HG03097 (cell line): ENCODE results near the gene SLAMF7.
"Not testable (repeated sequence)": the region's sequence is repeated elsewhere in the genome, so short reads cannot be mapped to it uniquely, and the experiment has no call there.

ENCODE experiments used
- ATAC-seq: cut with Tn5 transposase; IDR thresholded peaks from one replicate; pipeline ENCODE4 v1.9.1; 2021; ENCODE audit not compliant: unreplicated experiment, low FRiP score

Gene SLAMF7, protein sequence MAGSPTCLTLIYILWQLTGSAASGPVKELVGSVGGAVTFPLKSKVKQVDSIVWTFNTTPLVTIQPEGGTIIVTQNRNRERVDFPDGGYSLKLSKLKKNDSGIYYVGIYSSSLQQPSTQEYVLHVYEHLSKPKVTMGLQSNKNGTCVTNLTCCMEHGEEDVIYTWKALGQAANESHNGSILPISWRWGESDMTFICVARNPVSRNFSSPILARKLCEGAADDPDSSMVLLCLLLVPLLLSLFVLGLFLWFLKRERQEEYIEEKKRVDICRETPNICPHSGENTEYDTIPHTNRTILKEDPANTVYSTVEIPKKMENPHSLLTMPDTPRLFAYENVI

DNA sequence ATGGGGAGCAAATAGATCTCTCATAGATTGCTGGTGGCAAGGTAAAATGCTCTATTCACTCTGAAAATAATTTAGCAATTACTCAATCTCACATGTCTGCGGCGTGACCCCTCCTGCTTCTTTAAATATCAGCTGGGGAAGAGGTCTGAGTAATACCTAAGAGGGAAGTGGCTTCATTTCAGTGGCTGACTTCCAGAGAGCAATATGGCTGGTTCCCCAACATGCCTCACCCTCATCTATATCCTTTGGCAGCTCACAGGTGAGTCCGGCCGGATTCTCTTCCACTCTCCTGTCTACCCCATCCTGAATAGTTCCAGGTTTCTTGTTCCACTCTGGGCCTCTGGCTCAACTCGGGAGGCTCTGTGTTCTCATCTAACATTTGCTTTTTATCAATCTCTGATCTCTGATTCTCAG lies at the start of gene SLAMF7:
Gene SLAMF7, plus strand, starts transcription at position 150 of the 414 bp plus-strand sequence. Its CDS starts 55 bp downstream, at position 205.
- no peak for ATAC-seq

DNA sequence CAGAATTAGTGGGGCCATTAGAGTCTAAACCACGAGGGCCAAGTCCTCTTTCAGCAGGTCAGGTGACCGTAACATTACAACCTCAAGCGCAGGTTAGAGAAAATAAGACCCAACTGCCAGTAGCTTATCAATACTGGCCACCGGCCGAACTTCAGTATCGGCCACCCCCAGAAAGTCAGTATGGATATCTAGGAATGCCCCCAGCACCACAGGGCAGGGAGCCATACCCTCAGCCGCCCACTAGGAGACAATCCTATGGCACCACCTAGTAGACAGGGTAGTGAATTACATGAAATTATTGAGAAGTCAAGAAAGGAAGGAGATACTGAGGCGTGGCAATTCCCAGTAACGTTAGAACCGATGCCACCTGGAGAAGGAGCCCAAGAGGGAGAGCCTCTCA lies 46.7 kb upstream of the SLAMF7 start:
- not testable (repeated sequence) for ATAC-seq

DNA sequence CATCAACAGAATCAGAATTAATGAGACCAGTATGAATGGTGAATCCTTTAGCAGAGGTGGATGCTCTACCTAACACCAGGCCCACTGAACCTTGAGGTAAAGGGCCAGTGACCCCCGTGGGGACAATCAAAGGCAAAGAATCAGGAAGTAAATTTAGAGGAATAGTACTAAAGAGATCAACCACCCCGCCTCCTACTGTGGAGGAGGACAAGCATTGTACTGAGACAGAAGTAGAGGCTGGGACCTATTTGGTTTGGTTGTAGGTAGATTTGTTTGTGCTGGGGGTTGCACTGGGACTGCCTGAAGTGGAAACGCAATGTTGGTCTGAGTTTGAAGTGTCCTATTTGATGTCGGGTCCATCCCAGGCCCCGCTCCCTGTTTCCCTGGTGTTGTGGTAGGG lies 36.9 kb upstream of the SLAMF7 start:
- ATAC-seq = no peak

DNA sequence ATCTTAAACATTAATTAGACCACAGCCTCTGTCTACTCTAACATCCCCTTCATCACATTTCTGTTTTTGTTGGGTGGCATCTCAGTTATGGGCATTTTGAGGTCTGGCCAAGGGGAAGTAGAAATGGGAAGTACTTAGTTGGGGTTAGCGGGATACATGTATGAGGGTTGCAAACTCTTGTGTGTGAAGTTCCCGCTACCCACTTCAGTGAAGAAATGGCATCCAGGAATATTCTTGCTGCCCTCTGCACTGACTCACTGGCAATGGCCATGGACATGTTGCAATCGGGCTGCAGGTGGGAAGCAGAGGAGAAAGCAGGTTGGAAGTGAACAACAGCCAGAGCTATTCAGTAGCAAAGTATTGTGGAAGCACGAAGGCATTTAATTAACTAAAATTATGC lies 34.8 kb upstream of the SLAMF7 start:
- no peak for ATAC-seq

DNA sequence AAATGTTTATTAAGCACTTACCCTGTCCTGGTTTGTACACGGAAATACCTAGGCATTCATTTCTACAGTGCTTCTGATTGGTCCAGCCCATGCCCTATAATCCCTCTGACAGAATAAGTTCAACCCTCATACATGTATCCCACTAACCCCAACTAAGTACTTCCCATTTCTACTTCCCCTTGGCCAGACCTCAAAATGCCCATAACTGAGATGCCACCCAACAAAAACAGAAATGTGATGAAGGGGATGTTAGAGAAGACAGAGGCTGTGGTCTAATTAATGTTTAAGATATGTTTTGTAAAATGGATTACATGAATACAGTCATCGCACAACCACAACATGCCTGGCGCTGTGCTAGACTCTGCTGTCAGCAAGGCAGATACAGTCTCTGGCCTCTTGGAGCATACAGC lies 33.8 kb upstream of the SLAMF7 start:
- ATAC-seq = not testable (repeated sequence)

DNA sequence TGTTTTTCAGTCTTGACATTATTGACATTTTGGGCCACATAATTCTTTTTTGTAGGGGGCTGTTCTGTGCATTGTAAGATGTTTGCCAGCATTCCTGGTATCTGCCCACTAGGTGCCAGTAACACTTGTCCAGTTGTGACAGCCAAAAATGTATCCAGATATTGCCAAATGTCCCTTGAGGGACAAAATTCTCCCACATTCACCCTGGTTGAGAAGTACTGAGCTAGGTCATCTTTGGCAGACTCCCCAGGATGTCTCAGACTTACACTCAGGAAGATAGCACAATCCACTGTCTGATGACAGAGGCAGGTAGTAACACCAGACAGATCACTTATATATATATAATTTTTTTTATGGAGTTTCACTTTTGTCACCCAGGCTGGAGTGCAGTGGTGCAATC lies 33.3 kb upstream of the SLAMF7 start:
- no peak for ATAC-seq

DNA sequence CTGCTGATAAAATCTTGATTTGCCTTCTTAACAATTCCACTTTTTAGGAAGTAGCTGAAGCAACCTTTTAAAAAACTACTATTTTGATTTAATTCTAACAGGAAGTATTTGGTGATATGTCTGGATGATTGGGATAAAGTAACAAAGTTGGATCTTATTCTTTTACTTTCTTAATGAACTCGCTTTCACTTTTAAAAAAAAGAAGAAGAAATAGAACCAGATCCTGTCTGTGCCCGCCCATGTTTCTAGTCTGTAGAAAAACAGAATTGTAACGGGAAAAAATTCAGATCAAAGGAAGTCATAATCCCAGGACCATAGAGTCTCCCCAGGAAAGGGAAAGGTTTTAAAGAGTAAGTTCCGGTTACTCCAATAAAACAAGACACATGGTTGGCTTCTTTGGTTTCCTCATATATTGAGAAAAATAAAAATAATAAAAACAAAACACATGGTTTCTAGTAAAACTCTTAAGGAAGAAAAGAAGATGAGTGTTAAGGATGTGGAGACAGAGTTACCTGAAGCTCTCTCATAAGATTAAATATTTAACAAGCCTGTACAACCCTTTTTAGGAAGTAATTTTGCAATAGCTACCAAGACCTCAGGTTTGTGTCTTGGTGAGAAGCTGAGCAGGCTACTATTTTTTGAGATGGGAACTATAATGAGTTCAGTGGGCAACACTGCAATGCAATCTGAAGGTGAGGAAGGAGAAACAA lies 32.4 kb upstream of the SLAMF7 start:
- no peak for ATAC-seq

DNA sequence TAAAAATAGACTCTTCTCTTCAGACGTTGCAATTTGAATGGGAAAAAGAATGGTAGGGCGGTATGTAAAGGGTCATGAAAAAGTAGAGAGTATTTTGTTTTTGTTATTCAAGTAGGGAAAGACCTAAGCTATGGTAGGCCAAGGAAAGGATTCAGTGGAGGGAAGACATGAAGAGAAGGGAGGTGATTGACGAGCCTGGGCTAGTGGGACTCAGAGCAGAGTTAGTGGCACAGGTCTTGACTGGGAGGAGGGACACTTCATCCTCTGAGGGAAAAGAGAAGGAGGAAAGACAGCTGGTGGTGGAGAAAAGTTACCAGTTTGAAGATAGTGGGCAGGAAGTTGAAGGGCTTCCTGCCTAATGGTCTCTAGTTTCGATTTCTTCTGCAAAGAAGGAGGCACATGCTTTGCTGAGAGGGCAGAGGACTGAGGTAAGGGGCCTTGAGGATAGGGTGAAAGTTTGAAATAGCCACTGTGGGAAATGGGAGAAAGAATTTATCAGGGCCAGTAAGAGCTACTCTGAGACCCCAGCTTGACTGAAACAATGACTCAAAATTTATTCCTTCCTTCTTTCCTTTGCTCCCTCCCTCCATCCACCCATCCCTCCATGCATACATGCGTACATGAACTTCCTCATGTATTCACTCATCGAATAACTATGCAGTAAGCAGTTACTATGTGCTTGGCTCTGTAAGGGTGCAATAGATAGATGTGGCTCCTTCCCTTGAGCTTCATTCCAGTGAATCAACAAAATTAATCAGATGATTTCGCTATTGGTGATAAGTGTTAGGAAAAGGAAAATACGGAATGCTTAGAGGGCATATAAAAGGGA lies 31.6 kb upstream of the SLAMF7 start:
- ATAC-seq = peak; percentile 24

DNA sequence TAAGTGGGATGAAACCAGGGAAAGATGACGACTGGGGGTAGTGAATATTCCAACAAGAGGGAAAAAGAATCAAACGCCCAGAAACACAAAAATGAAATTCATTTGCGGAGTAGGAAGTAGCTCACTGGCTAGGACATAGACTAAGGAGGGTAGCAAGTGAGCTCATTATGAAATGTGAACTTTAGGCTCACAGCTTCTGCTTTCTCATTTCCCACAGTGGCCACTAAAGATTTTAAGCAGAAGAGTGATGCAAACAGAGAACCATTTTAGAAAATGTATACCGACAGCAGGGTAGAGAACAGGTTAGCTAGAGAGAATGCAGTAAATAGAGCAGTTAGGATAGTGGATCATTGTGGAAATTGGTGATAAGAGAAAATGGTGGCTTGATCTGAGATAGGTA lies 30.9 kb upstream of the SLAMF7 start:
- no peak for ATAC-seq

DNA sequence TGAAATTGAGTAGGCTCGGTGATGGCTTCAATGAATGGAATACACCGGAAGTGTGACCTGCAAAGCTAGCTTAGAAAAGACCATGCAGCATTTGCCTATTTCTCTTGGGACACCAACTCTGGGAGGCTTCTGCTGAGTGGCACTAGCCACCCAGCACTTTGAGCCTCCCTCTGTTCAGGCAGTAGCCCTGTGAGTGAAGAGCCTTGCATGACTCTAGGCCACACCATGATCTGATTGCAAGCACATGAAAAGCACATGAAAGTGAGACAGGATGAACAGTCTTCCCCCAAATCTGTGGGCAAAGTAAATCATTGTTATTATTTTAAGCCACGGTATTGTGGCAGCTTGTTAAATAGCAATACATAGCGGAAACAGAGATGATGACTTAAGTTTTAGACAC lies 30.2 kb upstream of the SLAMF7 start:
- ATAC-seq = peak; percentile 30

DNA sequence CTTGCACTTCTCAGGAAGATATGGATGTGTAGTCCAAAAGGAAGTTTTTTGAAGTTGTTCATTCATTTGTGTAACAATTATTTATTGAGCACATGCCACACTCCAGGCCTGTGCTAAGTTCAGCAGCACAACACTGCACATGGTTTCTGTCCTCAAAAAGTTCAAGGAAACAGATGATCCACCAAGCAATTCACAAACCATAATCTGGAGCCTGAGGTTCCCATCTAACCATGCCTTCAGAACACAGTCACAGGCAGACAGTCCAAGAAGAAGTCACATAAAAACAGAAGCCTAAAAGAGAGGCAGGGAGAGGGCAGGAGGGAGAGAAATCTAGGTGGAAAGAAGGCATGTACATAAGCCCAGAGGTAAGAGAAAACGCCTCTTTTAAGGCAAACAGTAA lies 29.3 kb upstream of the SLAMF7 start:
- no peak for ATAC-seq

DNA sequence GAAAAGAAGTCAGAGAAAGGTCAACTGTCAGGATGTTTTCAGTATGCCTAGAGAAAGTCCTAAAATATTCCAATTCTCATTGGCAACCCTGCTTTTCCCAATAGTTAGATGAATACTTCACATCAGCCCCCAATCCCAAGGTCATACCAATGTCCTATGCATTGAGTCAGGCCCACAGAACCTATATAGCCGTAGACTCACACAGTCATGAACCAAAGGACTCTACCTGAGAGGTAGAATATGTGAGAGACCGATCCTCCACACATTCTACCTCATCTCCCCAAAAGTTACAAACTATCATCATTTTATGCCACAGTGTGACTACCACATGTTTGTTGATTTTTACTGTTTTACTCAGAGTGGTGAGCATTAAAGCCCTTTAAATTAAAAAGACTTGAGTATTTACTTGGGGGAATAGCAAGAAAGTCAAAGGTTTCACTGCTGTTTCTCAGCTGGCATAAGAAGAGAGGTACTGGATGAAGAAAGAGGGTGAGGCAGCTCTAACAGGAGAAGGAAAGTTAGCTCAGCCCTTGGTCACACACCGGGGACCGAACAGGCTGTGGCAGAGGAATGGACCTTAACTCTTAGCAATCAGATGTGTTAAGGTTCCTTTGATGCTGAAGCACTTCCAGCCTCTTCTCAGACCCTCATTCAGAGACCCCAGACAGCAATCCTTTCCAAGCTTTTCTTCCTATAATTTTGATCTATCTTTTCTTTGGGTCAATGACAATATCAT lies 28.4 kb upstream of the SLAMF7 start:
- no peak for ATAC-seq

DNA sequence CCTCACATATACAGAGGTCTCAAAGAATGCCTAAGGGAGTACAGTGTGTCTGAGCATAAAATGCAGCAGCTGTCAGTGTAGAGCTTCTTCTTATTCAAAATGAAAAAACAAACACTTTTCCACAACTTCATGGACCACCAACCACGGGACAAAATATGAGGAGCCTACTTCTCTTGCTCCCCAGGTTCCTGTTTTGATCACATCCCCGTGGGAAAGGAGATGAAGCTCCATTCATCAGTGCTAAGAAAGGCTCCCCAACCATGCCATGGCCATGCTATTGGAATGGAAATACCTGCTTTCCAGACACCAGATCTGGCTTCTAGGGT lies 27.8 kb upstream of the SLAMF7 start:
- ATAC-seq = no peak

DNA sequence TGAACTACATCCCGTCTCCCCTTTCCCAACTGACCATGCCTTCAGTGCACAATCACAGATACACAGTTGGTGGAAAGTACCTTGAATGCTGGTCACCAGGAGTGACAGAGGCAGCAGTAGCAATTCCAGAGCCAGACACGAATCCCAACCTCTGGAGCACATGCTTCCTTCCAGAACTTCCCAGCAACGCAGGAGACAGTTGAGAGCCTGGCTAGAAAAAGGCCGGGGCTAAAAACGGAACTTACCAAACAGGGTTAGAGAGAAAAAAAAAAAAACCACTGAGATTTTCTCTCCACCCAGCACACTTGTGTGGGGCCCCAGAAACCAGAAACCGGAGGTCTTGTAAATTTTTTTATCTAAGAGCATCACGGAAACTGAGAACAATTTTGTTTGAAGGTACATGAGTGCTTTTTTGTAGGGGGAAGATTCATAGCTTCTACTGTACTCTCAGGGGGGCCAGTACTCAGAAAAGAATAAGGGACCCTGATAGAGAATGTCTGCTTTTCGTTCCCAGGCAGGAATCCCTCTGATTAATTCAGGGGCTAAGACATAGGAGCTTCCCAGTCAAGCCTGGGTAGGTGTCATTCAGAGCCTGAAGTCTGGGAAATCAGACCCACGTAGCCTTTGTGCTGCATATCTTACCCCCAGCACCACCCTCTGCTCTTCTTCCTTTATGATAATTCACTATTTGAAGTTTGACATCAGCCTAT lies 27.3 kb upstream of the SLAMF7 start, which contains the start of gene CD48:
Gene CD48, minus strand, starts transcription at position 221 of the 710 bp plus-strand sequence. Its CDS starts 59 bp downstream, at position 162.
- ATAC-seq = no peak

DNA sequence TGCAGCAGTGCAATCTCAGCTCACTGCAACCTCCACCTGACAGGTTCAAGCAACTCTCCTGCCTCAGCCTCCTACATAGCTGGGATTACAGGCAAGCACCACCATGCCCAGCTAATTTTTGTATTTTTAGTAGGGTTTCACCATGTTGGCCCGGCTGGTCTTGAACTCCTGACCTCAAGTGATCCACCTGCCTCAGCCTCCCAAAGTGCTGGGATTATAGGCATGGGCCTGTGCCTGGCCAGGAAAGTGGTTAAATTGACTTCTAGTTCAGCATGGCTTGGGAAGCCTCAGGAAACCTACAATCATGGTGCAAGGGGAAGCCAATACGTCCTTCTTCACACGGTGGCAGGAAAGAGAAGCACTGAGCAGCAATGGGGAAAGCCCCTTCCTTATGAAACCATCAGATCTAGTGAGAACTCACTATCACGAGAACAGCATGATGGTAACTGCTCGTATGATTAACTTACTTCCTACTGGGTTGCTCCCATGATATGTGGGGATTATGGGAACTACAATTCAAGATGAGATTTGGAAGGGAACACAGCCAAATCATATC lies 26.4 kb upstream of the SLAMF7 start:
- ATAC-seq = not testable (repeated sequence)

DNA sequence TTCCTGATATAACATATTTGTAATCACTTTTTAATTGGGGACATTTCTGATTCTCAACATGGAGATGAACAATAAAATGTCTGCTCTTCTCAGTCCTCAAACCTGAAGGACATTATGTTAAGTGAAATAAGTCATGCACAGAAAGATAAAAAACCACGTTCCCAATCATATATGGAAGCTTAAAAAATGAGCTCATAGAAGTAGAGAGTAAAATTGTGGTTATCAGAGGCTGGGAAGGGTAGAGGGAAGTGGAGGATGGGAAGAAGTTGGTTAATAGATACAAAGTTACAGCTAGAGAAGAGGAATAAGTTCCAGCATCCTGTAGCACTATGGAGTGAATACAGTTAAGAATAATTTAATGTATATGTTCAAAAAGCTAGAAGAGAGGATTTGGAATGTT lies 25.9 kb upstream of the SLAMF7 start:
- ATAC-seq = no peak

DNA sequence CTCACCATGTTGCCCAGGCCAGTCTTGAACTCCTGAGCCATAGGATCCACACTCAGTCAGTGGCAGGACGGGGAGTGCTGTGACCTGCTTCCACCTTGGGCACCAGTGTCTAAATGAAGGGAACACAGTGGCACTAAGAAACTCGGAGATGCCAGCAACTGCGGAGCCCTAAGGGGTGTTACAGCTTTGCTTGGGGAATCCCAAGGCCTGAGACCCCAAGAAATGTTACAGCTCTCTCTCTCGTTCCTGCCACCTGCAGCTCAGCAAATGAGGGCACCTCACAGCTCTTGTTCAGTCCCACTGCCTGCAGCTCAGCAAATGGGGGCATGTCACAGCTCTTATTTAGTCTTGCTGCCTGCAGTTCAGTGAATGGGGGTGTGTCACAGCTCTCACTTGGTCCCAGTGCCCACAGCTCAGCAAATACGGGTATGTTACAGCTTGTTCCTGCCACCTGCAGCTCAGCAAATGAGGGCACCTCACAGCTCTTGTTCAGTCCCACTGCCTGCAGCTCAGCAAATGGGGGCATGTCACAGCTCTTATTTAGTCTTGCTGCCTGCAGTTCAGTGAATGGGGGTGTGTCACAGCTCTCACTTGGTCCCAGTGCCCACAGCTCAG lies 24.9 kb upstream of the SLAMF7 start:
- ATAC-seq = not testable (repeated sequence)

DNA sequence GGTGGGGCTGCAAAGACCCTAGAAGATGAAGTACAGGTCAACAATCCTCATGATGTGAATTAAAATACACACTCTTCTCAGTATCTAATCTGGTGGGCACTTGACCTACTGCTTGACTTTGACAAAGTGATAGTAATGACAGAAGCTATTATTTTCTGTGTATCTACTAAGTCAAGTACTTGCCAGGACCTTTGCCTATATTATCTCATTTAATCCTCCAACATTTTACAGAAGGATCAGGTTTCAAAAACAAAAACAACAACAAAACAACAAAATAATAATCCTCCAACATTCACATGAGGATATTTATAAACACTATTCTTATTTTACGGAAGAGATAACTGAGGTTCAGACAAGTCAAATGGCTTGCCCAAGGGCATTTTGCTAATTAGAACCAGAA lies 23.0 kb upstream of the SLAMF7 start:
- no peak for ATAC-seq

DNA sequence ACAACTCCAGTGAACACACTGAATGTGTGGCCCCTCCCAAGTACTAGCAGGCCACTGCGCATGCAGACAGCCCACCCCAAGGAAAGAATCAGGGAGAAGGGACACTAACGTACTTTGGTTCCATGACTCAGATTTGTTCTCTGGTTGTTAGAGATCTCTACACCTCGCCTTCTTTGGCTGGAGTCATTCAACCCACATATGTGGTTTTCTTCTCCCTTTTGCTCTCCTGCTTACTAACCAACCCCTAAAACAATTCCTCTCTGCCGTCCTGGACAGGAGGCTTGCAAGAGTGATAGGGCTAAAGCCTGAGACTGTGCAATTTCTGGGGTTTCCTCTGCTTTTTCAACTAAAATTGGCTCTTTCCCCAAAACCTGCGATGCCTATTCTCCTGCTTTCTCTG lies 21.7 kb upstream of the SLAMF7 start:
- no peak for ATAC-seq
